IPS DF 6.9 (cell line): ENCODE results near the gene COMMD6.

Experiments
- DNase-seq: peaks from one replicate; pipeline ENCODE4 v3.0.0-alpha.2; 2013; ENCODE audit warnings: low read depth, low spot score
- H3K27ac ChIP-seq: one replicate; pipeline ENCODE4 v1.5.1; 2013; ENCODE audit warnings: low read length, control low read depth
- H3K27me3 ChIP-seq: 2 replicates; pipeline ENCODE4 v1.6.1; 2013; ENCODE audit warnings: mild to moderate bottlenecking, low read length; ENCODE audit not compliant: control insufficient read depth, insufficient read depth
- H3K36me3 ChIP-seq: 2 replicates; pipeline ENCODE4 v1.6.1; 2013; ENCODE audit warnings: low read length; ENCODE audit not compliant: control insufficient read depth, insufficient read depth
- H3K4me1 ChIP-seq: 2 replicates; pipeline ENCODE4 v1.6.1; 2013; ENCODE audit warnings: low read length; ENCODE audit not compliant: control insufficient read depth, insufficient read depth
- H3K4me3 ChIP-seq: 2 replicates; pipeline ENCODE4 v1.5.1; 2013; ENCODE audit warnings: mild to moderate bottlenecking, low read length
- H3K9me3 ChIP-seq: 2 replicates; pipeline ENCODE4 v1.6.1; 2013; ENCODE audit warnings: low read length, inconsistent platforms; ENCODE audit not compliant: control insufficient read depth, insufficient read depth
- WGBS: extraction: QIAGEN DNeasy Blood & Tissue Kit; methylation state at CpG from one replicate; pipeline ENCODE4 v1.1.7; 2013; ENCODE audit warnings: mixed read lengths, missing lambda C conversion rate; ENCODE audit not compliant: insufficient read length, insufficient coverage; 5-methylcytosine and 5-hydroxymethylcytosine counted together

The COMMD6 gene

DNA sequence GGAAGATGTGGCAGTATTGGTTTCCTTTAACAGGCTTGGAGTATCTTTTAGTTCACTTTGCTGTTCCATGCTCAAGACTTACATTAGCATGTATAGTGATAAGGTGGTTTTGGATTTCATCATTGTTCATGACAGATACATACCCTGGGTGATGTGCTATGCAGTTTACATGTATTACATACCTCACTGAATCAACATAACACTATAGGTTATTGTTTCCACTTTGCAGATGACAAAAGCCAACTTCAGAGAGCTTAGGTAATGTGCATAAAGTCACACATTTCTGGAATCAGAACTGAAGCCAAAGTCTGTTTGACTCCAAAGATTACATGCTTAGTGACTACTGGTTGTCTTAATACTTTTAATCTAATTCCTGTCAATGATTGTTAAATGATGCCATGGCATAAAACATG is 7.1 kb downstream of the COMMD6 start:
- Histone ChIP-seq H3K27me3 (no peaks in the 10 kb centered on the region), H3K9me3 (no peaks in the 10 kb centered on the region), H3K4me1 (no peaks in the 10 kb centered on the region), H3K4me3 (no peak overlapping the region), H3K27ac (no peak overlapping the region), H3K36me3 (no peaks in the 10 kb centered on the region)
- DNase-seq: no peak

GRCh38 chr13:75521956-75522355 is 15.7 kb downstream of the COMMD6 start:
- no peak overlapping the region for H3K27ac ChIP-seq
- 0 out of 2 replicates have a peak, but pooled peaks cover 2% of the 10 kb centered on the region for H3K36me3 ChIP-seq
- H3K4me1 ChIP-seq: no peaks in the 10 kb centered on the region
- no peak overlapping the region for H3K4me3 ChIP-seq
- H3K9me3 ChIP-seq: peaks cover 3% of the 10 kb centered on the region
- no peak for DNase-seq
- no CpG with 5 or more reads among the region's 3 CpGs for WGBS
- H3K27me3 ChIP-seq: no peaks in the 10 kb centered on the region

DNA sequence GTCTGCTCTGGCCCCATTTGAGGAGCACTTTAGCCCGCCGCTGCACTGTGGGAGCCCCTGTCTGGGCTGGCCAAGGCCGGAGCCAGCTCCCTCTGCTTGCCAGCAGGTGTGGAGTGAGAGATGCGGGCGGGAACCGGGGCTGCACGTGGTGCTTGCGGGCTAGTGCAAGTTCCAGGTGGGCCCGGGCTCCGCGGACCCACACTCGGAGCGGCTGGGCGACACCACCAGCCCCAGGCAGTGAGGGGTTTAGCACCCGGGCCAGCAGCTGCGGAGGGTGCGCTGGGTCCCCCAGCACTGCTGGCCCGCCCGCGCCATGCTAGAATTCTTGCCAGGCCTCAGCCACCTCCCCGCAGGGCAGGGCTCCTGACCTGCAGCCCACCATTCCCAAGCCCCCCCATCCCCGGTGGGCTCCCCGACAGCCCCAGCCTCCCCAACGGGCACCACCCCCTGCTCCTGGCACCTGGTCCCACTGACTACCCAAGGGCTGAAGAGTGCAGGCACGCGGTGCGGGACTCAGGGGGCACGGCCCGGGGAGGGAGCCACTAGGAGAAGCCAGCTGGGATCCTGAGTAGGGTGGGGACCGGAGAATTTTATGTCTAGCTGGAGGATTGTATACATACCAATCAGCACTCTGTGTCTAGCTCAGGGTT is 19.1 kb downstream of the COMMD6 start:
- H3K36me3 ChIP-seq: 0 out of 2 replicates have a peak, but pooled peaks cover 2% of the 10 kb centered on the region
- H3K27me3 ChIP-seq: no peaks in the 10 kb centered on the region
- H3K4me1 ChIP-seq: no peaks in the 10 kb centered on the region
- H3K27ac ChIP-seq: no peak overlapping the region
- WGBS: no CpG with 5 or more reads among the region's 30 CpGs
- H3K9me3 ChIP-seq: peaks cover 3% of the 10 kb centered on the region
- DNase-seq: no peak
- H3K4me3 ChIP-seq: no peak overlapping the region

DNA sequence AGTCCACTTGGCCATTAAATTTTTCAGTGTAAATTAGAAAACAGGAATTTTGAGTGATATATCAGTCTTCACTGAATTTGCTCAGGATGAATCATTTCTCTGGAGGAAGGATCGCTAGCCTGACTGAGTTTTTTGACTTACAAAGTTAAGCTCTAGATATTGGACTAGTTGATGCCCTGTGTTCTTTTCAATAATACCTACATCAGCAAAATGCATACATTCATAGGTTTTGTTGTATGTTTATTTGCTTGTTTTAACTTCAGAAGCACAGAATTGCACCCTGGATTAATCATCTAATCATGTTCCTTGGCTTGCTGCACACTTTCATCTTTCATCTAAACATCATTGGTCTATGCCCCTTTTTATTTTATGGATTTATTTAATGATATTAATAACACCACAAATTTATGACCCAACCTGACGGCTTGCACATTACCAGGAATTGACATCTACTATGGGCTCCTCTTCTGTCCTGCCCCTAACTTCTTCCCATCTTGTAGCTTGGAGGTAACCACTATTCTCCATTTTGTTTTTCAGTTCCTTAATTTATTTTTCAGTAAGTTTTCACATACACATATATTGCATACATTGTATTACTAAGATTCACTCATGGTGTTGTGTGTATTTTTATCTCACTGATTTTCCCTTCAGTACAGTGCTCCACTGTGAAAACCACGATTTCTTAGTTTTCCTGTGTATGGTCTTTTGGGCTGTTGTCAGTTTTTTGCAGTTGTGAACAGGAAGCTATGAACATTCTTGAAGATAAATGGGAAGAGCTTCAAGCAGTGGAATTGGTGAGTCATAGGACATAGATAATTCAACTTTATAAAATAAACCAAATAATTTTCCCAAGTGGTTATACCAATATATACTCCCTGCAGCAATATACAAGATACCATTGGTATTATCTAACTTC is 23.3 kb downstream of the COMMD6 start:
- DNase-seq: no peak
- no peaks in the 10 kb centered on the region for H3K27me3 ChIP-seq
- H3K9me3 ChIP-seq: peaks cover 2% of the 10 kb centered on the region
- no peak overlapping the region for H3K27ac ChIP-seq
- H3K4me3 ChIP-seq: no peak overlapping the region
- no peaks in the 10 kb centered on the region for H3K4me1 ChIP-seq
- H3K36me3 ChIP-seq: 0 out of 2 replicates have a peak, but pooled peaks cover 2% of the 10 kb centered on the region
- WGBS: no CpG with 5 or more reads among the region's 3 CpGs

DNA sequence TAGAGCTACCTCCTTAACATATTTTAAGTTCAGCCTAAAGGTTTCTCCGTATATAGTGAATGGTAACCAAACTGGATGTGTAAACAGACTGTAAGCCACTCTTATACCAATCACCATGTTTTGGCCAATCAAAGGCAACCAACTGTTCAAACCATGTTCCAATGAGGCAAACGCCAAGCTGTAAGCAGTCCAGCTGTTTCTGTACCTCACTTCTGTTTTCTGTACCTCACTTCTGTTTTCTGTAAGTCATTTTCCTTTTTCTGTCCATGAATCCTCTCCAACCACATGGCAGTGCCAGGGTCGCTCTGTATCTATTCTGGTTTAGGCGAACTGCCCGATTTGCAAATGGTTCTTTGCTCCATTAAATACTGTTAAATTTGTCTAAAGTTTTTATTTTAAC is 24.4 kb downstream of the COMMD6 start:
- Histone ChIP-seq H3K27me3 (no peaks in the 10 kb centered on the region), H3K9me3 (peaks cover 1% of the 10 kb centered on the region), H3K36me3 (0 out of 2 replicates have a peak, but pooled peaks cover under 1% of the 10 kb centered on the region), H3K4me1 (no peaks in the 10 kb centered on the region), H3K27ac (no peak overlapping the region), H3K4me3 (no peak overlapping the region)
- no CpG with 5 or more reads among the region's 5 CpGs for WGBS
- DNase-seq: no peak

GRCh38 chr13:75512253-75512652 is 25.4 kb downstream of the COMMD6 start:
- H3K4me1 ChIP-seq: no peaks in the 10 kb centered on the region
- H3K4me3 ChIP-seq: no peak overlapping the region
- no CpG with 5 or more reads among the region's 3 CpGs for WGBS
- no peaks in the 10 kb centered on the region for H3K27me3 ChIP-seq
- no peaks in the 10 kb centered on the region for H3K36me3 ChIP-seq
- H3K27ac ChIP-seq: no peak overlapping the region
- no peak for DNase-seq
- H3K9me3 ChIP-seq: no peaks in the 10 kb centered on the region

- no peak for DNase-seq
- no peak overlapping the region for H3K27ac ChIP-seq
- WGBS: no CpG with 5 or more reads among the region's 3 CpGs
- no peaks in the 10 kb centered on the region for H3K4me1 ChIP-seq
- no peaks in the 10 kb centered on the region for H3K9me3 ChIP-seq
- H3K36me3 ChIP-seq: no peaks in the 10 kb centered on the region
- no peak overlapping the region for H3K4me3 ChIP-seq
- no peaks in the 10 kb centered on the region for H3K27me3 ChIP-seq
These were observed 26.5 kb downstream of the COMMD6 start for GRCh38 chr13:75511051-75511625.

GRCh38 chr13:75508002-75508548 is 29.6 kb downstream of the COMMD6 start:
- H3K4me1 ChIP-seq: no peaks in the 10 kb centered on the region
- H3K4me3 ChIP-seq: no peak overlapping the region
- WGBS: no CpG with 5 or more reads among the region's 6 CpGs
- no peak overlapping the region for H3K27ac ChIP-seq
- no peaks in the 10 kb centered on the region for H3K36me3 ChIP-seq
- no peaks in the 10 kb centered on the region for H3K27me3 ChIP-seq
- DNase-seq: no peak
- no peaks in the 10 kb centered on the region for H3K9me3 ChIP-seq

GRCh38 chr13:75507027-75508001 is 30.3 kb downstream of the COMMD6 start:
- Histone ChIP-seq H3K9me3 (no peaks in the 10 kb centered on the region), H3K27ac (no peak overlapping the region), H3K4me3 (no peak overlapping the region), H3K36me3 (no peaks in the 10 kb centered on the region), H3K4me1 (no peaks in the 10 kb centered on the region), H3K27me3 (no peaks in the 10 kb centered on the region)
- no CpG with 5 or more reads among the region's 10 CpGs for WGBS
- DNase-seq: no peak
